ENCODE results near the gene CDH24. TPM values are rescaled to one million over a fixed set of nuclear protein-coding genes. Genes with fewer than 3 reads are reported as not detected.

The CDH24 gene
- total RNA-seq, 2 experiments from 2014 or later = 0.51 to 1.5 TPM

- Histone ChIP-seq H3K27ac (ENCODE audit: low read depth, low read length, poor library complexity, severe bottlenecking) (no peak overlapping the region), H3K9me2 (ENCODE audit: insufficient read depth, low read length) (no peaks in the 10 kb centered on the region), H4K20me1 (ENCODE audit: insufficient read depth, low read length) (no peaks in the 10 kb centered on the region), H3K9me3 (ENCODE audit: low read length) (no peaks in the 10 kb centered on the region), H3K36me3 (ENCODE audit: insufficient read depth, low read length) (no peaks in the 10 kb centered on the region), H3K4me3 (ENCODE audit: low read depth, low read length, poor library complexity, severe bottlenecking) (no peak overlapping the region), H3K79me2 (ENCODE audit: insufficient read depth, low read depth, low read length) (no peaks in the 10 kb centered on the region), H3K4me2 (ENCODE audit: low read length) (no peak overlapping the region), H3K4me1 (ENCODE audit: insufficient read depth, low read length, poor library complexity, severe bottlenecking) (peaks cover 4% of the 10 kb centered on the region), H2AFZ (ENCODE audit: low read length) (no peak overlapping the region)
- ChIA-PET CTCF (ENCODE audit: unreplicated experiment) (interaction anchor here (0.7 kb wide), 1 partner anchor 56 kb away, joined by 3 read pairs; no protein-coding TSS in a partner anchor), POLR2A (interaction anchor here (1.7 kb wide), 1 partner anchor 9 kb away, joined by 7 read pairs; no protein-coding TSS in a partner anchor)
- BruUV-seq (replicated peaks) = no TSS peak
- intact Hi-C loops (cut with micrococcal nuclease; ENCODE audit: unreplicated experiment) = no loop called here
- TF ChIP-seq EZH2phosphoT487 (IDR thresholded peaks at IDR 0.05; ENCODE audit: borderline replicate concordance, low read depth, low read length) = no peak
- no peak for TF ChIP-seq CTCF (conservative IDR thresholded peaks at IDR 0.05; ENCODE audit: low read length)
- DNase-seq (ENCODE audit: low spot score) = no peak
Measured at GRCh38 chr14:22997676-22998323, 59.5 kb downstream of the CDH24 start.

Other genes starting within 250 kb of the CDH24 start
- gene SLC7A7, start 242.1 kb downstream of the CDH24 start, total RNA-seq (2014; rRNA removed; shearing (Covaris generic)) = 30.6 and 32.7 TPM in 2 replicates
- 50.0 and 59.2 TPM in 2 replicates for gene SLC7A7, start 242.1 kb downstream of the CDH24 start, total RNA-seq (2022)
- 100 and 126 TPM in 2 replicates for gene MRPL52, start 227.6 kb downstream of the CDH24 start, total RNA-seq (2014; rRNA removed; shearing (Covaris generic))
- gene MRPL52, start 227.6 kb downstream of the CDH24 start, total RNA-seq (2022) = 164 and 181 TPM in 2 replicates
- gene MMP14, start 220.9 kb downstream of the CDH24 start, total RNA-seq (2014; rRNA removed; shearing (Covaris generic)) = 2.8 TPM in 2 replicates
- gene MMP14, start 220.9 kb downstream of the CDH24 start, total RNA-seq (2022) = 9.0 and 11.9 TPM in 2 replicates
- gene LRP10, start 185.8 kb downstream of the CDH24 start, total RNA-seq (2014; rRNA removed; shearing (Covaris generic)) = 19.0 and 25.5 TPM in 2 replicates
- gene LRP10, start 185.8 kb downstream of the CDH24 start, total RNA-seq (2022) = 53.3 and 55.1 TPM in 2 replicates
- gene REM2, start 174.3 kb downstream of the CDH24 start, total RNA-seq (2014; rRNA removed; shearing (Covaris generic)) = 1.1 and 5.7 TPM in 2 replicates
- 1.5 and 2.1 TPM in 2 replicates for gene REM2, start 174.3 kb downstream of the CDH24 start, total RNA-seq (2022)
- 81.0 and 106 TPM in 2 replicates for gene RBM23, start 138.4 kb downstream of the CDH24 start, total RNA-seq (2014; rRNA removed; shearing (Covaris generic))
- 90.1 and 91.0 TPM in 2 replicates for gene RBM23, start 138.4 kb downstream of the CDH24 start, total RNA-seq (2022)
- 82.2 and 93.1 TPM in 2 replicates for gene PRMT5, start 128.1 kb downstream of the CDH24 start, total RNA-seq (2014; rRNA removed; shearing (Covaris generic))
- gene PRMT5, start 128.1 kb downstream of the CDH24 start, total RNA-seq (2022) = 124 and 135 TPM in 2 replicates
- gene HAUS4, start 100.4 kb downstream of the CDH24 start, total RNA-seq (2014; rRNA removed; shearing (Covaris generic)) = 105 and 126 TPM in 2 replicates
- 96.7 and 103 TPM in 2 replicates for gene HAUS4, start 100.4 kb downstream of the CDH24 start, total RNA-seq (2022)
- 0.13 and 0.22 TPM in 2 replicates for gene AJUBA, start 75.0 kb downstream of the CDH24 start, total RNA-seq (2014; rRNA removed; shearing (Covaris generic))
- gene AJUBA, start 75.0 kb downstream of the CDH24 start, total RNA-seq (2022) = 0.37 and 0.88 TPM in 2 replicates
- 13.8 and 17.9 TPM in 2 replicates for gene C14orf93, start 47.4 kb downstream of the CDH24 start, total RNA-seq (2014; rRNA removed; shearing (Covaris generic))
- 15.2 and 17.4 TPM in 2 replicates for gene C14orf93, start 47.4 kb downstream of the CDH24 start, total RNA-seq (2022)
- 111 and 133 TPM in 2 replicates for gene PSMB5, start 22.6 kb downstream of the CDH24 start, total RNA-seq (2014; rRNA removed; shearing (Covaris generic))
- gene PSMB5, start 22.6 kb downstream of the CDH24 start, total RNA-seq (2022) = 85.5 and 122 TPM in 2 replicates
- gene PSMB11, start 15.3 kb downstream of the CDH24 start, total RNA-seq (2014; rRNA removed; shearing (Covaris generic)) = not detected in 2 replicates
- not detected in 2 replicates for gene PSMB11, start 15.3 kb downstream of the CDH24 start, total RNA-seq (2022)
- gene ACIN1, start 37.6 kb upstream of the CDH24 start, total RNA-seq (2014; rRNA removed; shearing (Covaris generic)) = 107 and 130 TPM in 2 replicates
- gene ACIN1, start 37.6 kb upstream of the CDH24 start, total RNA-seq (2022) = 203 and 206 TPM in 2 replicates
- 25.9 and 44.5 TPM in 2 replicates for gene C14orf119, start 38.0 kb upstream of the CDH24 start, total RNA-seq (2014; rRNA removed; shearing (Covaris generic))
- gene C14orf119, start 38.0 kb upstream of the CDH24 start, total RNA-seq (2022) = 37.0 and 42.4 TPM in 2 replicates
- not detected in 2 replicates for gene CIROP, start 47.5 kb upstream of the CDH24 start, total RNA-seq (2014; rRNA removed; shearing (Covaris generic))
- not detected in 2 replicates for gene CIROP, start 47.5 kb upstream of the CDH24 start, total RNA-seq (2022)
- gene CEBPE, start 61.7 kb upstream of the CDH24 start, total RNA-seq (2014; rRNA removed; shearing (Covaris generic)) = 0.67 and 1.1 TPM in 2 replicates
- gene CEBPE, start 61.7 kb upstream of the CDH24 start, total RNA-seq (2022) = 2.2 and 2.3 TPM in 2 replicates
- 0.49 and 4.0 TPM in 2 replicates for gene SLC7A8, start 126.1 kb upstream of the CDH24 start, total RNA-seq (2014; rRNA removed; shearing (Covaris generic))
- 6.2 and 11.4 TPM in 2 replicates for gene SLC7A8, start 126.1 kb upstream of the CDH24 start, total RNA-seq (2022)
- not detected in 2 replicates for gene RNF212B, start 180.4 kb upstream of the CDH24 start, total RNA-seq (2014; rRNA removed; shearing (Covaris generic))
- gene RNF212B, start 180.4 kb upstream of the CDH24 start, total RNA-seq (2022) = not detected in 2 replicates
- 6.3 and 7.1 TPM in 2 replicates for gene HOMEZ, start 228.6 kb upstream of the CDH24 start, total RNA-seq (2014; rRNA removed; shearing (Covaris generic))
- gene HOMEZ, start 228.6 kb upstream of the CDH24 start, total RNA-seq (2022) = 16.5 and 17.2 TPM in 2 replicates
- 24.4 and 31.0 TPM in 2 replicates for gene PPP1R3E, start 245.3 kb upstream of the CDH24 start, total RNA-seq (2014; rRNA removed; shearing (Covaris generic))
- 95.5 and 102 TPM in 2 replicates for gene PPP1R3E, start 245.3 kb upstream of the CDH24 start, total RNA-seq (2022)
- gene BCL2L2, start 249.3 kb upstream of the CDH24 start, total RNA-seq (2014; rRNA removed; shearing (Covaris generic)) = 7.2 and 8.6 TPM in 2 replicates
- 17.4 and 18.0 TPM in 2 replicates for gene BCL2L2, start 249.3 kb upstream of the CDH24 start, total RNA-seq (2022)

Data from OCI-LY7 (cell line).